H1 (cell line): Measurements from ENCODE around the gene HDAC9. TPM values are rescaled to one million over a fixed set of nuclear protein-coding genes. Genes with fewer than 3 reads are reported as not detected.

Experiments used
- CTCF ChIA-PET: fragments of 300-600 bp; sonication (Branson Sonifier 250); formaldehyde crosslinking; loops from one replicate; lab custom pipeline; 2021; ENCODE audit not compliant: partially characterized antibody; lab: Charles Lee
- POLR2A ChIA-PET: fragments of 300-600 bp; sonication (Branson Sonifier 250); formaldehyde crosslinking; loops from one replicate; lab custom pipeline; 2021; ENCODE audit warnings: inconsistent platforms; ENCODE audit not compliant: partially characterized antibody; lab: Charles Lee
- DNase-seq, 2 experiments: peaks; one replicate each; pipeline versions ENCODE4 v3.0.0 to v3.0.0-alpha.2; 2010 to 2022; ENCODE audit warnings: low spot score in 2 of 2, low read depth in 1 of 2, mixed read lengths in 1 of 2
- FAIRE-seq: peaks from 2 replicates; lab custom pipeline; 2011; peaks lifted over from hg19 to GRCh38; lab: Jason Lieb, UNC
- H2AFZ ChIP-seq: 2 replicates; pipeline ENCODE4 v1.8.1; 2012; ENCODE audit warnings: low read length, inconsistent platforms
- H2AK5ac ChIP-seq: 2 replicates; pipeline ENCODE4 v1.6.1; 2013; ENCODE audit warnings: low read depth, low read length
- H2BK120ac ChIP-seq: replicated peaks from 2 replicates; pipeline ENCODE3; 2013; ENCODE audit warnings: low read depth, low read length, inconsistent platforms
- H2BK12ac ChIP-seq: 2 replicates; pipeline ENCODE4 v1.6.1; 2013; ENCODE audit warnings: low read depth, low read length
- H2BK15ac ChIP-seq: 2 replicates; pipeline ENCODE4 v1.6.1; 2013; ENCODE audit warnings: low read length
- H2BK20ac ChIP-seq: 2 replicates; pipeline ENCODE4 v1.6.1; 2013; ENCODE audit warnings: low read length
- H2BK5ac ChIP-seq: 2 replicates; pipeline ENCODE4 v1.6.1; 2013; ENCODE audit warnings: low read depth, low read length
- H3K14ac ChIP-seq: 2 replicates; pipeline ENCODE4 v1.6.1; 2013; ENCODE audit warnings: inconsistent platforms; ENCODE audit not compliant: insufficient read length
- H3K18ac ChIP-seq: 2 replicates; pipeline ENCODE4 v1.6.1; 2013; ENCODE audit warnings: low read length; ENCODE audit errors: extremely low read depth
- H3K23ac ChIP-seq: 2 replicates; pipeline ENCODE4 v1.6.1; 2013; ENCODE audit warnings: inconsistent platforms; ENCODE audit not compliant: insufficient read length
- H3K23me2 ChIP-seq: 2 replicates; pipeline ENCODE4 v1.6.1; 2013; ENCODE audit warnings: low read depth, low read length
- H3K27ac ChIP-seq: 2 replicates; pipeline ENCODE4 v1.6.1; 2011; ENCODE audit warnings: low read depth, low read length, inconsistent platforms
- H3K27me3 ChIP-seq, 4 experiments: replicated peaks in 1 of 4; 1 replicate in 1 of 4; 2 replicates in 3 of 4; pipeline versions ENCODE4 v1.6.1 to v1.8.1; 2011 to 2013; ENCODE audit warnings: low read length in 3 of 4, mild to moderate bottlenecking in 3 of 4, inconsistent platforms in 2 of 4, mixed read lengths in 2 of 4, moderate library complexity in 1 of 4; ENCODE audit not compliant: control insufficient read depth in 3 of 4, insufficient read depth in 3 of 4; ENCODE audit errors: extremely low read depth in 1 of 4
- H3K36me3 ChIP-seq, 4 experiments: 2 replicates each; pipeline versions ENCODE4 v1.6.1 to v1.8.1; 2011 to 2013; ENCODE audit warnings: mild to moderate bottlenecking in 4 of 4, low read length in 3 of 4, moderate library complexity in 2 of 4, control low read depth in 1 of 4, inconsistent platforms in 1 of 4; ENCODE audit not compliant: insufficient read depth in 4 of 4, control insufficient read depth in 2 of 4
- H3K4ac ChIP-seq: replicated peaks from 2 replicates; pipeline ENCODE3; 2013; ENCODE audit warnings: low read length, low read depth, mixed read lengths, inconsistent platforms; ENCODE audit not compliant: insufficient read length
- H3K4me1 ChIP-seq, 4 experiments: replicated peaks in 1 of 4; 1 replicate in 1 of 4; 2 replicates in 3 of 4; pipeline versions ENCODE4 v1.6.1 to v1.8.1; 2011 to 2013; ENCODE audit warnings: low read length in 3 of 4, inconsistent platforms in 2 of 4, mixed read lengths in 1 of 4; ENCODE audit not compliant: insufficient read depth in 4 of 4, control insufficient read depth in 3 of 4
- H3K4me2 ChIP-seq, 2 experiments: 2 replicates each; pipeline versions ENCODE4 v1.6.1 to v1.8.1; 2011 to 2013; ENCODE audit warnings: low read depth in 2 of 2, low read length in 2 of 2, control low read depth in 1 of 2, inconsistent platforms in 1 of 2, mild to moderate bottlenecking in 1 of 2; ENCODE audit not compliant: insufficient read depth in 1 of 2
- H3K4me3 ChIP-seq, 4 experiments: fragments of 200-600, 300-600 bp in 1 of 4; sonication (generic), shearing (Covaris generic), sonication (Bioruptor Twin) in 1 of 4; 2 replicates each; pipeline versions ENCODE4 v1.5.1 to v1.8.1; 2011 to 2016; ENCODE audit warnings: low read length in 4 of 4, low read depth in 3 of 4, control low read depth in 2 of 4, inconsistent platforms in 2 of 4, mild to moderate bottlenecking in 2 of 4, mixed read lengths in 1 of 4, moderate library complexity in 1 of 4; ENCODE audit not compliant: insufficient read depth in 2 of 4; ENCODE audit errors: extremely low read depth in 1 of 4
- H3K56ac ChIP-seq: replicated peaks from 2 replicates; pipeline ENCODE3; 2013; ENCODE audit warnings: low read depth, mild to moderate bottlenecking, mixed read lengths, low read length, inconsistent platforms; ENCODE audit not compliant: insufficient read length
- H3K79me1 ChIP-seq: 2 replicates; pipeline ENCODE4 v1.6.1; 2013; ENCODE audit warnings: low read depth, low read length, control low read depth
- H3K79me2 ChIP-seq, 2 experiments: 2 replicates each; pipeline versions ENCODE4 v1.6.1 to v1.8.1; 2012 to 2013; ENCODE audit warnings: low read length in 2 of 2, mild to moderate bottlenecking in 2 of 2, inconsistent platforms in 1 of 2; ENCODE audit not compliant: insufficient read depth in 2 of 2, control insufficient read depth in 1 of 2
- H3K9ac ChIP-seq, 4 experiments: replicated peaks in 1 of 4; 1 replicate in 1 of 4; 2 replicates in 3 of 4; pipeline versions ENCODE4 v1.6.1 to v1.8.1; 2011 to 2013; ENCODE audit warnings: low read depth in 3 of 4, low read length in 3 of 4, control low read depth in 2 of 4, mild to moderate bottlenecking in 2 of 4, moderate library complexity in 2 of 4, inconsistent platforms in 1 of 4; ENCODE audit errors: extremely low read depth in 1 of 4
- H3K9me3 ChIP-seq, 2 experiments: 2 replicates each; pipeline versions ENCODE4 v1.6.1 to v1.8.1; 2012 to 2013; ENCODE audit warnings: mild to moderate bottlenecking in 2 of 2, moderate library complexity in 2 of 2, control low read depth in 1 of 2, inconsistent platforms in 1 of 2, low read depth in 1 of 2, low read length in 1 of 2, mixed read lengths in 1 of 2; ENCODE audit not compliant: insufficient read depth in 2 of 2
- H4K20me1 ChIP-seq, 2 experiments: replicated peaks in 1 of 2; 2 replicates each; pipeline versions ENCODE3 to v1.8.1; 2011 to 2013; ENCODE audit warnings: inconsistent platforms in 2 of 2, low read length in 2 of 2, mild to moderate bottlenecking in 1 of 2; ENCODE audit not compliant: insufficient read depth in 2 of 2, control insufficient read depth in 1 of 2
- H4K5ac ChIP-seq: 2 replicates; pipeline ENCODE4 v1.6.1; 2013; ENCODE audit warnings: low read length, low read depth, mixed read lengths, inconsistent platforms; ENCODE audit not compliant: insufficient read length
- H4K8ac ChIP-seq: 2 replicates; pipeline ENCODE4 v1.8.0; 2013; ENCODE audit warnings: mild to moderate bottlenecking, moderate library complexity, low read length, inconsistent platforms; ENCODE audit not compliant: insufficient read depth; ENCODE audit errors: extremely low read depth
- H4K91ac ChIP-seq: replicated peaks from 2 replicates; pipeline ENCODE3; 2013; ENCODE audit warnings: low read length, mixed read lengths, inconsistent platforms; ENCODE audit not compliant: insufficient read length
- JUN ChIP-seq: IDR thresholded peaks from 2 replicates; pipeline ENCODE4 v1.6.1; 2011; ENCODE audit warnings: low read depth, mild to moderate bottlenecking, improper control_type of control experiment, low read length
- KDM5A ChIP-seq: fragments of 200-600 bp; IDR thresholded peaks from 2 replicates; pipeline ENCODE4 v1.7.1; 2012; ENCODE audit warnings: mild to moderate bottlenecking, low read length, inconsistent platforms, mixed read lengths
- POLR2A ChIP-seq, 2 experiments: IDR thresholded peaks; 1 replicate in 1 of 2; 2 replicates in 1 of 2; pipeline ENCODE4 v1.6.1; 2011; ENCODE audit warnings: low read depth in 2 of 2, low read length in 2 of 2, mild to moderate bottlenecking in 2 of 2; ENCODE audit errors: control extremely low read depth in 1 of 2
- RXRA ChIP-seq: IDR thresholded peaks from 2 replicates; pipeline ENCODE4 v1.6.1; 2011; ENCODE audit warnings: low read depth, mild to moderate bottlenecking, low read length, moderate library complexity; ENCODE audit not compliant: insufficient read depth
- SP4 ChIP-seq: IDR thresholded peaks from 2 replicates; pipeline ENCODE4 v1.6.1; 2012; ENCODE audit warnings: low read length, inconsistent platforms
- ZNF274 ChIP-seq: IDR thresholded peaks from 2 replicates; pipeline ENCODE4 v1.7.0; 2012; ENCODE audit warnings: low read length, borderline replicate concordance; ENCODE audit errors: extremely low read depth
- WGBS, 2 experiments: shearing (Covaris generic) in 1 of 2; methylation state at CpG; one replicate each; pipeline versions ENCODE4 v1.1.6 to v1.1.7; 2013 to 2015; ENCODE audit warnings: low lambda C conversion rate in 2 of 2, mixed read lengths in 2 of 2, inconsistent platforms in 1 of 2, low coverage in 1 of 2, missing lambda C conversion rate in 1 of 2; ENCODE audit not compliant: insufficient replicate concordance in 2 of 2, insufficient coverage in 1 of 2, insufficient read length in 1 of 2; ENCODE audit errors: extremely low coverage in 1 of 2, missing lambda C conversion rate in 1 of 2; 5-methylcytosine and 5-hydroxymethylcytosine counted together
- polyA plus RNA-seq, 7 experiments: library from polyadenylated mRNA; depleted of rRNA in 3 of 7; stranded (reverse) in 5 of 7; unstranded in 2 of 7; fragments of >200 nt in 5 of 7; fragments of 200-250 nt in 2 of 7; gene quantifications; 1 replicate in 5 of 7; 2 replicates in 1 of 7; 4 replicates in 1 of 7; pipeline versions ENCODE4 v1.2.1 to v1.2.3, GENCODE V29; 2011 to 2013; ENCODE audit warnings: missing spikeins in 2 of 7, mixed read lengths in 2 of 7
- total RNA-seq: library from RNA; stranded (reverse); fragmentation: NEBNext Ultra II Directional; extraction: Animal tissue kit (Norgen Biotek cat#: 25700); gene quantifications from 2 replicates; pipeline ENCODE4 v1.2.1, GENCODE V29; 2021
- TF ChIP-seq, protein P1 (sequence below): IDR thresholded peaks from 2 replicates; pipeline ENCODE4 v1.6.1; 2011; ENCODE audit warnings: low read depth, mild to moderate bottlenecking, low read length; ENCODE audit not compliant: insufficient read depth
- TF ChIP-seq, protein P2 (sequence below): IDR thresholded peaks from 2 replicates; pipeline ENCODE4 v1.6.1; 2012; ENCODE audit warnings: inconsistent platforms

HDAC9 gene
- total and polyA plus RNA-seq, 2 of the 8 experiments (the other 6 are each of a cell fraction or from before 2014, with no cell fraction given), result 9.5 to 13.1 TPM

DNA sequence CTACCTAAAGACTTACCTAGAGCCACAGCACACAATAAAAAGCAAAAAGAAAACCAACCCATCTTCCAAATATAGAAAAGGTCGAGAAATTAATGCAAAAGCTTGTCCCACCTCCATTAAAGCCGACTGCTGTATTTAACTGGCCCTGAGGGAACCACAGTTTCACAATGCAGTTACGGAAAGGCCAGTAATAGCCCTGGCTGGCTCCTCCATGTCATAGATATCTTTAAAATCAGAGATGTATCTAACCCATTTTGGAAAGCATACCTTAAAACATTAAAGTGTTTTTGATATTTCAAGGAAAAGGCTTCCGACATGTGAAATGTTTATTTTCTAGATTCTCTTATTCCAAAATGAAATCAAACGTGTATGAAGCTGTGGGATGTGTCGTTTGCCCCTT is 23.0 kb downstream of the HDAC9 start:
- Histone ChIP-seq H3K18ac (no peak overlapping the region), H3K79me1 (no peaks in the 10 kb centered on the region), H4K91ac (no peak overlapping the region), H2AFZ (no peak overlapping the region), H3K36me3 (no peaks in the 10 kb centered on the region), H3K27me3 (no peaks in the 10 kb centered on the region), H2BK5ac (no peak overlapping the region), H3K23ac (no peak overlapping the region), H3K79me2 (no peaks in the 10 kb centered on the region), H3K9me3 (no peaks in the 10 kb centered on the region), H2BK12ac (no peak overlapping the region), H2BK20ac (no peak overlapping the region), H4K20me1 (no peaks in the 10 kb centered on the region), H3K4me3 (no peak overlapping the region), H4K8ac (no peak overlapping the region), H3K4me2 (no peak overlapping the region), H2BK15ac (no peak overlapping the region), H3K23me2 (no peaks in the 10 kb centered on the region), H3K56ac (no peak overlapping the region), H3K14ac (no peak overlapping the region), H3K4me1 (peaks cover 0 to 7% (median 2%) of the 10 kb centered on the region in 4 experiments; a peak in 4 of 7 replicates), H2AK5ac (no peak overlapping the region), H3K9ac (no peak overlapping the region), H2BK120ac (no peak overlapping the region), H4K5ac (no peak overlapping the region), H3K4ac (no peak overlapping the region), H3K27ac (no peak overlapping the region)
- FAIRE-seq (no peak), DNase-seq (no peak)
- POLR2A ChIA-PET, result interaction anchor here (1.2 kb wide), 1 partner anchor 10 kb away, joined by 5 read pairs; no protein-coding TSS in a partner anchor
- no peak for TF ChIP-seq RXRA
- no peak for TF ChIP-seq POLR2A (IDR thresholded peaks at IDR 0.05; ENCODE audit: control extremely low read depth in 1 of 2, low read depth in 2 of 2, low read length in 2 of 2)
- no peak for TF ChIP-seq SP4
- TF ChIP-seq JUN, result no peak
- no peak for TF ChIP-seq ZNF274
- TF ChIP-seq KDM5A, result no peak
- TF ChIP-seq, protein P1, sequence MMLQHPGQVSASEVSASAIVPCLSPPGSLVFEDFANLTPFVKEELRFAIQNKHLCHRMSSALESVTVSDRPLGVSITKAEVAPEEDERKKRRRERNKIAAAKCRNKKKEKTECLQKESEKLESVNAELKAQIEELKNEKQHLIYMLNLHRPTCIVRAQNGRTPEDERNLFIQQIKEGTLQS, result no peak
- TF ChIP-seq, protein P2, sequence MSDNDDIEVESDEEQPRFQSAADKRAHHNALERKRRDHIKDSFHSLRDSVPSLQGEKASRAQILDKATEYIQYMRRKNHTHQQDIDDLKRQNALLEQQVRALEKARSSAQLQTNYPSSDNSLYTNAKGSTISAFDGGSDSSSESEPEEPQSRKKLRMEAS, result no peak
- CTCF ChIA-PET, result interaction anchor here (0.6 to 2.1 kb wide), 4 partner anchors 12 to 204 kb away, joined by 3 to 5 read pairs (median 3); no protein-coding TSS in a partner anchor
- 86% methylated on average over 6 of the region's 6 CpGs; no CpG with 5 or more reads in 1 of the 2 experiments for WGBS, 2 experiments
